Endodermal cell (in vitro differentiated cells): Measurements from ENCODE around the gene KRT6A. TPM values are rescaled to one million over a fixed set of nuclear protein-coding genes. Genes with fewer than 3 reads are reported as not detected.
A peak's percentile ranks its signal among the peaks of the same experiment; 100 is the strongest.

Experiments
- DNase-seq: peaks from one replicate; pipeline ENCODE4 v3.0.0-alpha.2; 2017
- H3K27ac ChIP-seq: 2 replicates; pipeline ENCODE4 v1.5.1; 2013; ENCODE audit warnings: mild to moderate bottlenecking, low read depth, low read length, moderate library complexity
- H3K27me3 ChIP-seq: 2 replicates; pipeline ENCODE4 v1.6.1; 2013; ENCODE audit warnings: mild to moderate bottlenecking, low read length, moderate library complexity; ENCODE audit not compliant: insufficient read depth, control insufficient read depth, poor library complexity, severe bottlenecking
- H3K36me3 ChIP-seq: 2 replicates; pipeline ENCODE4 v1.7.0; 2013; ENCODE audit warnings: mild to moderate bottlenecking, low read length, moderate library complexity; ENCODE audit not compliant: control insufficient read depth, insufficient read depth
- H3K4me1 ChIP-seq: one replicate; pipeline ENCODE4 v1.7.0; 2013; ENCODE audit warnings: low read length; ENCODE audit not compliant: control insufficient read depth, insufficient read depth
- H3K4me3 ChIP-seq: 2 replicates; pipeline ENCODE4 v1.5.1; 2013; ENCODE audit warnings: mild to moderate bottlenecking, low read length, moderate library complexity
- H3K9ac ChIP-seq: 2 replicates; pipeline ENCODE4 v1.6.1; 2013; ENCODE audit warnings: mild to moderate bottlenecking, low read length, moderate library complexity; ENCODE audit not compliant: poor library complexity, severe bottlenecking; ENCODE audit errors: extremely low read depth
- H3K9me3 ChIP-seq: 2 replicates; pipeline ENCODE4 v1.6.1; 2013; ENCODE audit warnings: mild to moderate bottlenecking, low read length, moderate library complexity; ENCODE audit not compliant: control insufficient read depth
- H3K27ac Mint-ChIP-seq: 2 replicates; pipeline ENCODE4 v1.8.0; 2020; ENCODE audit warnings: mixed read lengths
- H3K27me3 Mint-ChIP-seq: 2 replicates; pipeline ENCODE4 v1.8.0; 2021; ENCODE audit warnings: mild to moderate bottlenecking, mixed read lengths; ENCODE audit not compliant: insufficient read depth
- H3K36me3 Mint-ChIP-seq: 2 replicates; pipeline ENCODE4 v1.8.0; 2020; ENCODE audit warnings: low read depth, mixed read lengths
- H3K4me1 Mint-ChIP-seq: 2 replicates; pipeline ENCODE4 v1.8.0; 2020; ENCODE audit warnings: mixed read lengths
- H3K4me3 Mint-ChIP-seq: 2 replicates; pipeline ENCODE4 v1.8.0; 2020; ENCODE audit warnings: mild to moderate bottlenecking, moderate library complexity, mixed read lengths
- H3K9me3 Mint-ChIP-seq: 2 replicates; pipeline ENCODE4 v1.8.0; 2020; ENCODE audit warnings: mild to moderate bottlenecking, mixed read lengths
- CTCF ChIP-seq: fragments of 200-600 bp; sonication (generic); conservative IDR thresholded peaks from 2 replicates; pipeline ENCODE4 v1.5.0; 2021; ENCODE audit warnings: antibody characterized with exemption, mild to moderate bottlenecking
- WGBS, 2 experiments: methylation state at CpG; one replicate each; pipeline versions ENCODE4 v1.1.5 to v1.1.7; 2013; ENCODE audit warnings: missing lambda C conversion rate in 2 of 2, mixed read lengths in 1 of 2; ENCODE audit not compliant: insufficient coverage in 1 of 2, insufficient read length in 1 of 2; 5-methylcytosine and 5-hydroxymethylcytosine counted together
- total RNA-seq, 2 donors: library from RNA; stranded (reverse); fragmentation: NEBNext Ultra II Directional in 1 of 2; extraction: Animal tissue kit (Norgen Biotek cat#: 25700) in 1 of 2; gene quantifications; 2 replicates in 1 of 2; 3 replicates in 1 of 2; pipeline ENCODE4 v1.2.1, GENCODE V29; 2021

KRT6A gene
- total RNA-seq, 2 donors from 2014 or later, result not detected

- H3K9me3 Mint-ChIP-seq, result no peaks in the 10 kb centered on the region
- WGBS, 2 experiments, result 89 to 95% methylated on average over 3 of the region's 3 CpGs
- peaks cover 2% of the 10 kb centered on the region for H3K27me3 Mint-ChIP-seq
- H3K9me3 ChIP-seq, result no peaks in the 10 kb centered on the region
- no peak overlapping the region for H3K4me3 Mint-ChIP-seq
- no peak for TF ChIP-seq CTCF
- H3K36me3 ChIP-seq, result no peaks in the 10 kb centered on the region
- H3K9ac ChIP-seq, result no peak overlapping the region
- no peaks in the 10 kb centered on the region for H3K27me3 ChIP-seq
- DNase-seq, result no peak
- H3K27ac ChIP-seq, result no peak overlapping the region
- peaks cover 23% of the 10 kb centered on the region for H3K4me1 Mint-ChIP-seq
- peaks cover 7% of the 10 kb centered on the region for H3K4me1 ChIP-seq
- no peak overlapping the region for H3K4me3 ChIP-seq
- no peaks in the 10 kb centered on the region for H3K36me3 Mint-ChIP-seq
- H3K27ac Mint-ChIP-seq, result no peak overlapping the region
Measured at GRCh38 chr12:52519387-52519703, 26.3 kb upstream of the KRT6A start.

DNA sequence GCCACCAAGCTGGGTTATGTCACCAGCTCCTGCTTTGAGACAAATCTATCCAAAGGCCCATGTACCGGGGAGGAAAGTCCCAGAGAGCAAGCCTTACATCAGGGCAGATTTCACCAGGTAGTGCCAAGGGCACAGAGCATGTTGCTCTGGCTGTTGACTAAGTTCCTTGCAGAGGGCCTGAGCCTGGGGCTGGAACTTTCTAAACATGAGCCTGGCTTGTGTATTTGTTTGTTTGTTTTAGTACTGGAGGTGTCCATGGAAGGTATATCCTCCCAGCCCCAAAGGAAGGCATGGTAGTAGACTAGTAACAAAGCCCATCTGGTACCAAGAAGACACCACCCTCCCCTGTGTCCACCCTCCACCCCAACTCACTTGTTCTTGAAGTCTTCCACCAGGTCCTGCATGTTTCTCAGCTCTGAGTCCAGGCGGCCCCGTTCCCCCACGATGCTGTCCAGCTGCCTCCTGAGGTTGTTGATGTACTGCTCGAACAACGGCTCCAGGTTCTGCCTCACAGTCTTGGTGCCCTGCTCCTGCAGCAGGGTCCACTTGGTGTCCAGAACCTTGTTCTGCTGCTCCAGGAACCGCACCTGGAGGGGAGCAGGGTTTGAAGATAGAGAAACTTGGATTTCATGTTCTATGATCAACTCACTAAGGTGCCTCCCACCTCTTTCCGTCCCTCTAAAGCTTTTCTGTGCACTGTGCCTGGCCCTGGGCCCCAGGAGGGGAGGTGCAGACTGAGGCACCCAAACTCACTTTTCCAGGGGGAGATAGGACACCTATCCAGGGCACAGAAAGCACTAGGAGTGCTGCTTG lies 25.7 kb upstream of the KRT6A start:
- peak; percentile 28 for DNase-seq
- WGBS, 2 experiments, result 91 to 100% methylated on average over 3 to 8 of the region's 8 CpGs
- peaks cover 23% of the 10 kb centered on the region for H3K4me1 Mint-ChIP-seq

DNA sequence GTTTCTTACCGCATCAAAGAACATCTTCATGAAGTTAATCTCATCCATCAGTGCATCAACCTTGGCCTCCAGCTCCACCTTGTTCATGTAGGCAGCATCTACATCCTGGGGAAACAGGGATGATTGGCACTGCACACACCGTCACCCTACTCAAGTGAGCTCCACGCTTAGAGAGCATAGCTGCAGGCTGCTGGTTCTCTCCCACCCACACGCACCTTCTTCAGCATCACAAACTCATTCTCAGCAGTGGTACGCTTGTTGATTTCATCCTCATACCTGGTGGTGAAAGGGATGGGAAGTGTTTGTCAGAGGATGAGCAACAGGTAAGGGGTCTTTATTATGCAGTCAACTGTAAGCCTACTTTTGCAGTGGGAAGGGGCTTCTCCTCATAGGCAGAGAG lies 24.8 kb upstream of the KRT6A start:
- H3K4me3 ChIP-seq, result no peak overlapping the region
- no peaks in the 10 kb centered on the region for H3K36me3 ChIP-seq
- no peaks in the 10 kb centered on the region for H3K27me3 ChIP-seq
- Mint-ChIP-seq H3K9me3 (no peaks in the 10 kb centered on the region), H3K27ac (no peak overlapping the region), H3K36me3 (no peaks in the 10 kb centered on the region), H3K27me3 (peaks cover 2% of the 10 kb centered on the region), H3K4me1 (peaks cover 23% of the 10 kb centered on the region), H3K4me3 (no peak overlapping the region)
- TF ChIP-seq CTCF, result no peak
- peaks cover 7% of the 10 kb centered on the region for H3K4me1 ChIP-seq
- no peak overlapping the region for H3K27ac ChIP-seq
- WGBS, 2 experiments, result 90 to 95% methylated on average over 4 to 5 of the region's 5 CpGs
- H3K9ac ChIP-seq, result no peak overlapping the region
- H3K9me3 ChIP-seq, result no peaks in the 10 kb centered on the region
- no peak for DNase-seq

More for the DNA sequence above, 25.7 kb upstream of the KRT6A start:
- H3K9ac ChIP-seq, result no peak overlapping the region
- Mint-ChIP-seq H3K27ac (no peak overlapping the region), H3K36me3 (no peaks in the 10 kb centered on the region), H3K4me3 (no peak overlapping the region), H3K9me3 (no peaks in the 10 kb centered on the region), H3K27me3 (peaks cover 2% of the 10 kb centered on the region)
- no peaks in the 10 kb centered on the region for H3K36me3 ChIP-seq
- no peak overlapping the region for H3K27ac ChIP-seq
- H3K9me3 ChIP-seq, result no peaks in the 10 kb centered on the region
- TF ChIP-seq CTCF, result no peak
- H3K4me3 ChIP-seq, result no peak overlapping the region
- H3K27me3 ChIP-seq, result no peaks in the 10 kb centered on the region
- H3K4me1 ChIP-seq, result peaks cover 7% of the 10 kb centered on the region
